ENCODE results near the gene SLC39A9.

The SLC39A9 gene

GRCh38 chr14:69398053-69398817 lies at the start of gene SLC39A9, which contains the start of gene ERH:
Gene SLC39A9 (plus strand): TSS chr14:69398692. CDS start chr14:69399370, 678 bp downstream.
Gene ERH (minus strand): TSS chr14:69398299. CDS start chr14:69398233, 66 bp downstream.
- H2AFZ ChIP-seq (ENCODE audit: low read depth, low read length) = peak within 1 kb of the TSS; percentile 96
- H3K79me2 ChIP-seq (ENCODE audit: low read length) = peaks cover 97% of the 10 kb centered on the region
- H3K36me3 ChIP-seq (replicated peaks; ENCODE audit: low read depth, low read length) = peaks cover 41% of the 10 kb centered on the region
- TF ChIP-seq EZH2phosphoT487 (IDR thresholded peaks at IDR 0.05; ENCODE audit: low read depth) = no peak
- TF ChIP-seq CTCF (IDR thresholded peaks at IDR 0.05; ENCODE audit: low read depth, low read length) = no peak
- H3K4me2 ChIP-seq (ENCODE audit: low read length) = peak within 1 kb of the TSS; percentile 97
- peak within 1 kb of the TSS; percentile 97 for H3K9ac ChIP-seq (ENCODE audit: low read length)
- no peaks in the 10 kb centered on the region for H3K9me3 ChIP-seq (ENCODE audit: insufficient read depth, low read length)
- H3K27ac ChIP-seq (ENCODE audit: low read length) = peak within 1 kb of the TSS; percentile 90
- H3K4me3 ChIP-seq (ENCODE audit: low read length) = peak within 1 kb of the TSS; percentile 94
- peaks cover 59% of the 10 kb centered on the region for H3K4me1 ChIP-seq (ENCODE audit: low read length)
- H3K27me3 ChIP-seq (ENCODE audit: low read depth, low read length) = no peaks in the 10 kb centered on the region
- H4K20me1 ChIP-seq (ENCODE audit: insufficient read depth, low read length) = peaks cover 32% of the 10 kb centered on the region

- no peaks in the 10 kb centered on the region for H4K20me1 ChIP-seq (ENCODE audit: insufficient read depth, low read length)
- H3K27ac ChIP-seq (ENCODE audit: low read length) = no peak overlapping the region
- H3K4me1 ChIP-seq (ENCODE audit: low read length) = peaks cover 48% of the 10 kb centered on the region
- H2AFZ ChIP-seq (ENCODE audit: low read depth, low read length) = no peak overlapping the region
- no peaks in the 10 kb centered on the region for H3K27me3 ChIP-seq (ENCODE audit: low read depth, low read length)
- no peak overlapping the region for H3K9ac ChIP-seq (ENCODE audit: low read length)
- no peak overlapping the region for H3K4me2 ChIP-seq (ENCODE audit: low read length)
- no peak overlapping the region for H3K4me3 ChIP-seq (ENCODE audit: low read length)
- H3K9me3 ChIP-seq (ENCODE audit: insufficient read depth, low read length) = no peaks in the 10 kb centered on the region
- TF ChIP-seq EZH2phosphoT487 (IDR thresholded peaks at IDR 0.05; ENCODE audit: low read depth) (no peak), CTCF (IDR thresholded peaks at IDR 0.05; ENCODE audit: low read depth, low read length) (no peak)
- peaks cover 3% of the 10 kb centered on the region; the same call in 1 of the 2 replicates for H3K79me2 ChIP-seq (ENCODE audit: low read length)
- no peaks in the 10 kb centered on the region for H3K36me3 ChIP-seq (replicated peaks; ENCODE audit: low read depth, low read length)
Measured at GRCh38 chr14:69349091-69349777, 49.3 kb upstream of the SLC39A9 start.

GRCh38 chr14:69350892-69351291 lies 47.6 kb upstream of the SLC39A9 start:
- no peaks in the 10 kb centered on the region for H3K27me3 ChIP-seq (ENCODE audit: low read depth, low read length)
- no peak overlapping the region for H2AFZ ChIP-seq (ENCODE audit: low read depth, low read length)
- H3K79me2 ChIP-seq (ENCODE audit: low read length) = peaks cover 3% of the 10 kb centered on the region; the same call in 1 of the 2 replicates
- no peaks in the 10 kb centered on the region for H3K36me3 ChIP-seq (replicated peaks; ENCODE audit: low read depth, low read length)
- no peak overlapping the region for H3K9ac ChIP-seq (ENCODE audit: low read length)
- peak overlapping the region; percentile 1; the same call in 1 of the 2 replicates for H3K4me2 ChIP-seq (ENCODE audit: low read length)
- H3K27ac ChIP-seq (ENCODE audit: low read length) = no peak overlapping the region
- no peaks in the 10 kb centered on the region for H3K9me3 ChIP-seq (ENCODE audit: insufficient read depth, low read length)
- peaks cover 63% of the 10 kb centered on the region for H3K4me1 ChIP-seq (ENCODE audit: low read length)
- no peak overlapping the region for H3K4me3 ChIP-seq (ENCODE audit: low read length)
- TF ChIP-seq CTCF (IDR thresholded peaks at IDR 0.05; ENCODE audit: low read depth, low read length) (peak; percentile 23; the same call in 1 of the 2 replicates), EZH2phosphoT487 (IDR thresholded peaks at IDR 0.05; ENCODE audit: low read depth) (no peak)
- no peaks in the 10 kb centered on the region for H4K20me1 ChIP-seq (ENCODE audit: insufficient read depth, low read length)

- no peaks in the 10 kb centered on the region for H4K20me1 ChIP-seq (ENCODE audit: insufficient read depth, low read length)
- H3K4me1 ChIP-seq (ENCODE audit: low read length) = peaks cover 64% of the 10 kb centered on the region
- no peak overlapping the region for H3K9ac ChIP-seq (ENCODE audit: low read length)
- peak overlapping the region; percentile 1; the same call in 1 of the 2 replicates for H3K4me2 ChIP-seq (ENCODE audit: low read length)
- no peak overlapping the region for H2AFZ ChIP-seq (ENCODE audit: low read depth, low read length)
- no peak overlapping the region for H3K27ac ChIP-seq (ENCODE audit: low read length)
- H3K9me3 ChIP-seq (ENCODE audit: insufficient read depth, low read length) = no peaks in the 10 kb centered on the region
- no peak overlapping the region for H3K4me3 ChIP-seq (ENCODE audit: low read length)
- no peaks in the 10 kb centered on the region for H3K36me3 ChIP-seq (replicated peaks; ENCODE audit: low read depth, low read length)
- no peaks in the 10 kb centered on the region for H3K27me3 ChIP-seq (ENCODE audit: low read depth, low read length)
- H3K79me2 ChIP-seq (ENCODE audit: low read length) = peaks cover 3% of the 10 kb centered on the region; the same call in 1 of the 2 replicates
- TF ChIP-seq CTCF (IDR thresholded peaks at IDR 0.05; ENCODE audit: low read depth, low read length) (no peak), EZH2phosphoT487 (IDR thresholded peaks at IDR 0.05; ENCODE audit: low read depth) (no peak)
Measured at GRCh38 chr14:69351385-69351784, 47.1 kb upstream of the SLC39A9 start.
